ENCODE data around the gene FSHR. TPM values are rescaled to one million over a fixed set of nuclear protein-coding genes. Genes with fewer than 3 reads are reported as not detected.

The FSHR gene
- total RNA-seq, 1 donor from 2014 or later, result not detected

GRCh38 chr2:48914477-48915089 lies 239.7 kb downstream of the FSHR start:
- TF ChIP-seq CTCF (IDR thresholded peaks at IDR 0.05; ENCODE audit: insufficient read depth, low read length, severe bottlenecking), result no peak
- no peak for FAIRE-seq
- Histone ChIP-seq H3K27me3 (ENCODE audit: control insufficient read depth, insufficient read depth, low read length) (no peaks in the 10 kb centered on the region), H3K4me3 (ENCODE audit: low read depth, low read length) (no peak overlapping the region), H3K36me3 (ENCODE audit: control insufficient read depth, insufficient read depth, low read length) (no peaks in the 10 kb centered on the region)
- DNase-seq (ENCODE audit: low read depth), result no peak
